Measurements from ENCODE around the gene GAPT. TPM values are rescaled to one million over a fixed set of nuclear protein-coding genes. Genes with fewer than 3 reads are reported as not detected.

Gene GAPT
- total RNA-seq, 2 experiments from 2014 or later, result 0.22 to 0.23 TPM

GRCh38 chr5:58458141-58458742 lies 33.0 kb upstream of the GAPT start:
- no peak for DNase-seq
- no peaks in the 10 kb centered on the region for H3K36me3 Mint-ChIP-seq
- peaks cover 12% of the 10 kb centered on the region for H3K4me1 Mint-ChIP-seq
- H3K27ac Mint-ChIP-seq, result no peak overlapping the region
- no peaks in the 10 kb centered on the region for H3K9me3 Mint-ChIP-seq
- no peak overlapping the region for H3K4me3 Mint-ChIP-seq
- H3K27me3 Mint-ChIP-seq, result peaks cover 6% of the 10 kb centered on the region

- H3K27me3 Mint-ChIP-seq, result peaks cover 6% of the 10 kb centered on the region
- H3K9me3 Mint-ChIP-seq, result no peaks in the 10 kb centered on the region
- H3K36me3 Mint-ChIP-seq, result no peaks in the 10 kb centered on the region
- DNase-seq, result no peak
- H3K27ac Mint-ChIP-seq, result no peak overlapping the region
- peak overlapping the region; percentile 69 for H3K4me3 Mint-ChIP-seq
- H3K4me1 Mint-ChIP-seq, result peaks cover 12% of the 10 kb centered on the region
These were observed 32.5 kb upstream of the GAPT start for GRCh38 chr5:58458743-58459145.

DNA sequence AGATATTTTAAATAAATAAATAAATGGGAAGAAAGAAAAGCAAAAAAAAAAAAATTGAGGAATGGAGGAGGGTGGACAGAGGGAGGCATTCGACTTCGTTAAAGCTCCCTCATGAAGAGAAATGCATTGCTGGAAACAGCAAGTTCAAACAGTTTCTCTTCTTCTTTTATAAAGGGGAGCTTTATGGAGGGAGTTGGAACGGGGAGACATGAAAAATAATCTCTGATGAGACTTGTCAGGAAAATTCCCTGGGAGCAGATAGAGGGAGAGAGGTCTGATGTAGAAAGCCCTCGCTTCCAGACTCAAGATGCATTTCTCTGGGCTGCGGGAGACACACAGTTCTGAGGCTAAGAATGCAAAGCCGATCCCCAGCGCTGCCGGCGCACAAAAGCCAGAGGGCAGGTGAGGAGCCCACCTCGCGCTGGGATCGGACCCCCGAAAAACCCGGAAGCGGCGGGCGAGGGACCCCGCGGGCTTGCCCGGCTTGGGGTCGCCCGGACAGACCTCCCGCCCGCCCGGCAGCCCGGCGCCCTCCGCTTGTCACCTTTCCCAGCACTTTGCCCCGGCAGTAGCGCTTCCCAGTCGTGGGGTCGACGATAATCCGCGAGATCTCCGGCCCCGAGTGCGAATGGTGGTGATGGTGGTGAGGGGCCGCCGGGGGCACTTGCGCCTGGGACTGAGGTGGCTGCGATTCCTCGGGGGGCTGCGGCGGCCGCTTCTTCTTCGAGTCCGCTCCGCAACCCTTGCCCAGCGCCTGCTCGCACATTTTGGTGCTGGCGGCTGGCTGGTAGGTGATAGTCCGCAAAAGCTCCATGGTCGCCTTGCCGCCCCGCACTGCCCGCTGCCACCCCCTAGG lies 31.9 kb upstream of the GAPT start:
- H3K9me3 Mint-ChIP-seq, result no peaks in the 10 kb centered on the region
- DNase-seq, result peak; percentile 5
- peak overlapping the region; percentile 73 for H3K4me3 Mint-ChIP-seq
- H3K36me3 Mint-ChIP-seq, result no peaks in the 10 kb centered on the region
- peaks cover 12% of the 10 kb centered on the region for H3K4me1 Mint-ChIP-seq
- peaks cover 6% of the 10 kb centered on the region for H3K27me3 Mint-ChIP-seq
- H3K27ac Mint-ChIP-seq, result no peak overlapping the region

DNA sequence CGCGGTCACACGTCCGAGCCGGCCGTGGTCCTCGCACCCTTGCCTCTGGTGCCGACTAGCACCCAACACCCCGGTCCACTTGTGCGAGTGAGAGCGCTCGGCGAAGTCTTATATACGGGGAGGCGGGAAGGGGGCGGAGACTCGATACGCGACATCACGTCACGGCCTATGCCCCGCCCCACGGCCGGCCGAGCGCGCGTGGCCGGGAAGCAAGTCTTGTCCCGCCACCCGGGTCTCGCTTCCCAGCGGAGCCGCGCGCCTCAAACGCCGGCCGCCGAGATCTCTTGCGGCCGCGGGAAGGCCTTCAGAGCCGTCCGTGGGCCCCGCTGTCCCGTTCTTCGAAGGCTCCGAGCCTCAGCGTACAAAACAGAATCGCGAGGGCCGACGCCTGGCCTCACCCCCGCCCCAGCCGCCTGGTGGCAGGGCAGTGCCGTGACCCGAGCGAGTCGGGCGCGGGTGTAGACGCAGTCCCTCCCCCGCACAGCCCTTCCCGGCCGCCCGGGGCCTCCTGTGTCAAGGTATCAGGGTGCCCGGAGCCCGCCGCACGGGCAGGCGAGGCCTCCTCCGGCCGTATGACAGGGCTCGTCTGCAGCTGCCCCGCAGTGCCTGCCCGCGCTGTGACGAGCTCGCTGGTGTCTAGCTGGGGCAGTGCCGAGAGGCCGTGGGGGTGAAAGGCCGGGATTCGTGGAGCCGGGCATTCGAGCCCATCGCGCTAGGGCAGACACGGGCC lies 31.1 kb upstream of the GAPT start, which contains the start of gene PLK2:
PLK2 (minus strand) TSS at position 85 of the 730 bp plus-strand sequence. CDS start 127 bp downstream, outside the sequence.
- DNase-seq, result peak; percentile 81
- Mint-ChIP-seq H3K27ac (peak within 1 kb of the TSS; percentile 20), H3K4me1 (peaks cover 12% of the 10 kb centered on the region), H3K4me3 (peak within 1 kb of the TSS; percentile 73), H3K27me3 (peaks cover 6% of the 10 kb centered on the region), H3K36me3 (no peaks in the 10 kb centered on the region), H3K9me3 (no peaks in the 10 kb centered on the region)

DNA sequence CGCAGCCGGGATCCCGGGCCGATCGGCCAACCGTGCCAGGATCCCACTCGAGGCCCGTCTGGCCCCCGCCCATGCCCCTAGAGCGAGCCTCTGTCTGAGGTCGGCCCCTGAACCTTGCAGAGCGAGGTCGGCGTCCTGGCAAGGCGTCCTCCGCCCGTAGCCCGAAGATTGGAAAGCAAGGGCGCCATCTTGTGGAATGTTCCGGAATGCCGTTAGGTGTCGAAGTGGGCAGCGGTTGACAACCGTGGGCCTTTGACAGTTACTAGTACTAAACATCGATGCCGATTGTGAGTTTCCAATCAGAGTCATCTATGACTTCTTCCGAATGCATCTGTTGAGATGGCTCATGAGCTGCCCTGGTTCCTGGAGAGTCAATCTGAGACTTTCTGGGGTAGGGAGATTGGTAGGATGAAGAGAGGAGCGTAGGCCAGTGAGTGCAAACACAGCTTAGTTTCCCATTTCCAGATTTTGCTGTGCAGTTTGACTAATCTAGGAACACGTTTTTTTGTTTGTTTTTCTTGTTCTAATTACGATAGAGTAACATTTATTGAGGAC lies 30.4 kb upstream of the GAPT start:
- Mint-ChIP-seq H3K4me3 (peak overlapping the region; percentile 73), H3K4me1 (peaks cover 12% of the 10 kb centered on the region), H3K27ac (no peak overlapping the region), H3K36me3 (no peaks in the 10 kb centered on the region), H3K9me3 (no peaks in the 10 kb centered on the region), H3K27me3 (peaks cover 6% of the 10 kb centered on the region)
- peak; percentile 87 for DNase-seq

DNA sequence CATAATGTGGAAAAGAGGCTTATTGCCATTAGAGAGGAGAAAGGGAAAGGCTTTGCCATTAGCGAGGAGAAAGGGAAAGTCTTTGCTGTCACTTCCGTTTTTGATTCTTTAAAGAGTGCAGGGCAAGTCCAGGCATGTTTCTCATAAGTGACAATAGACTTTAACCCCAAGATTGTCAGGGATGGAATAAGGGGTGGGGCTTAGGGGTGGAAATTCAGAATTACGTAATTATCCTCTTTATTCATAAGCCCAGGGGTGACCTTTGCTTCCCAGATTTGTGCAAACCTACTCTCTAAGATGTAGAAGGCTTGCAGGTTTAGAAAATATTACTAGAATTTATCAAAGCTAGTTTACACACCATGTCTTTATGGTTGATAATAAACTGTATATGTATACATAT lies 29.1 kb upstream of the GAPT start:
- Mint-ChIP-seq H3K27ac (no peak overlapping the region), H3K36me3 (no peaks in the 10 kb centered on the region), H3K4me1 (peaks cover 17% of the 10 kb centered on the region), H3K27me3 (peaks cover 9% of the 10 kb centered on the region), H3K9me3 (no peaks in the 10 kb centered on the region), H3K4me3 (no peak overlapping the region)
- DNase-seq, result no peak

GRCh38 chr5:58462623-58463230 lies 28.5 kb upstream of the GAPT start:
- peak; percentile 11 for DNase-seq
- Mint-ChIP-seq H3K36me3 (no peaks in the 10 kb centered on the region), H3K9me3 (no peaks in the 10 kb centered on the region), H3K27me3 (peaks cover 9% of the 10 kb centered on the region), H3K4me1 (peaks cover 17% of the 10 kb centered on the region), H3K4me3 (no peak overlapping the region), H3K27ac (no peak overlapping the region)

DNA sequence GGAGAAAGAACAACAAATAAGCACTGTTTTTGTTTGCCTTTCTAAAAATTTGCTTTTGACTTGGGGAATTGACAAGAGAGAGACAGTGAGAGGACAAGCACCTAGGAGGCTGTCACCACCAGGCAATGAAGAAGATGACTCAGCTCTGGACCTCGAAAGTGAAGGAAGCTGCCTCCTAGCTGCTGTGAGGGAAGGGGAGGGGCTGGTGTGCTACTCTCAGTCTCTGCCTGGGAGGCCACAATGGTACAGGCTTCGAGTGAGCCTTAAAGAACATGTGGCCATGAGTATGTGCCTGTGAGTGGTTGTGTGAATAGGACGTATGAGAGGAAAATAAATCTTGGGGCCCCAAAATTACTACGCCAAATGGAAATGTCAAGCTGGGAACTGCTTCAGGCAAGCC lies 24.3 kb upstream of the GAPT start:
- Mint-ChIP-seq H3K4me1 (peaks cover 6% of the 10 kb centered on the region), H3K9me3 (no peaks in the 10 kb centered on the region), H3K27me3 (peaks cover 7% of the 10 kb centered on the region), H3K36me3 (no peaks in the 10 kb centered on the region), H3K4me3 (no peak overlapping the region), H3K27ac (no peak overlapping the region)
- peak; percentile 21 for DNase-seq

- no peak overlapping the region for H3K4me3 Mint-ChIP-seq
- H3K27ac Mint-ChIP-seq, result no peak overlapping the region
- H3K36me3 Mint-ChIP-seq, result no peaks in the 10 kb centered on the region
- DNase-seq, result no peak
- peaks cover 5% of the 10 kb centered on the region for H3K4me1 Mint-ChIP-seq
- no peaks in the 10 kb centered on the region for H3K9me3 Mint-ChIP-seq
- H3K27me3 Mint-ChIP-seq, result peaks cover 11% of the 10 kb centered on the region
These were observed 21.3 kb upstream of the GAPT start for GRCh38 chr5:58469896-58470295.

GRCh38 chr5:58475404-58475803 lies 15.8 kb upstream of the GAPT start:
- Mint-ChIP-seq H3K9me3 (peaks cover 4% of the 10 kb centered on the region), H3K27me3 (peaks cover 11% of the 10 kb centered on the region), H3K4me1 (no peaks in the 10 kb centered on the region), H3K36me3 (no peaks in the 10 kb centered on the region), H3K27ac (no peak overlapping the region), H3K4me3 (no peak overlapping the region)
- no peak for DNase-seq

- H3K27me3 Mint-ChIP-seq, result peaks cover 7% of the 10 kb centered on the region
- no peak overlapping the region for H3K27ac Mint-ChIP-seq
- no peaks in the 10 kb centered on the region for H3K4me1 Mint-ChIP-seq
- no peaks in the 10 kb centered on the region for H3K36me3 Mint-ChIP-seq
- H3K4me3 Mint-ChIP-seq, result no peak overlapping the region
- H3K9me3 Mint-ChIP-seq, result peaks cover 4% of the 10 kb centered on the region
- no peak for DNase-seq
These were observed 13.4 kb upstream of the GAPT start for GRCh38 chr5:58477760-58478376.

DNA sequence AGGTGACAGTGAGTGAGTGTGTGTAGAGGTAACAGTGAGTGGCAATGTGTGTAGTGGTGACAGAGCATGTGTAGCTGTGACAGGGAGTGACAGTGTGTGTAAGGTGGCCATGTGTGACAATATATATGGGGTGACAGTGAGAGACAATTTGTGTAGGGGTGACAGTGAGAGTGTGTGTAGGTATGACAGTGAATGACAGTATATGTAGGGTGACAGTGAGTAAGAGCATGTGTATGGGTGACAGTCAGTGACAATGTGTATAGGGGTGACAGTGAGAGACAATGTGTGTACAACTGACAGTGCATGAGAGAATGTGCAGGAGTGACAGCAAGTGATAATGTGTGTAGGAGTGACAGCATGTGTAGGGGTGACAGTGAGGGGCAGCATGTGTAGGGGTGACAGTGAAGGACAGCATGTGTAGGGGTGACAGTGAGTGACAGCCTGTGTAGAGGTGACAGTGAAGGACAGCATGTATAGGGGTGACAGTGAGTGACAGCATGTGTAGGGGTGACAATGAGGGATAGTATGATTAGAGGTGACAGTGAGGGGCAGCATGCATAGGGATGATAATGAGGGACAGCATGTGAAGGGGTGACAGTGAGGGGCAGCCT lies 10.1 kb upstream of the GAPT start:
- Mint-ChIP-seq H3K27me3 (no peaks in the 10 kb centered on the region), H3K27ac (no peak overlapping the region), H3K4me3 (no peak overlapping the region), H3K4me1 (no peaks in the 10 kb centered on the region), H3K9me3 (no peaks in the 10 kb centered on the region), H3K36me3 (no peaks in the 10 kb centered on the region)
- DNase-seq, result no peak

DNA sequence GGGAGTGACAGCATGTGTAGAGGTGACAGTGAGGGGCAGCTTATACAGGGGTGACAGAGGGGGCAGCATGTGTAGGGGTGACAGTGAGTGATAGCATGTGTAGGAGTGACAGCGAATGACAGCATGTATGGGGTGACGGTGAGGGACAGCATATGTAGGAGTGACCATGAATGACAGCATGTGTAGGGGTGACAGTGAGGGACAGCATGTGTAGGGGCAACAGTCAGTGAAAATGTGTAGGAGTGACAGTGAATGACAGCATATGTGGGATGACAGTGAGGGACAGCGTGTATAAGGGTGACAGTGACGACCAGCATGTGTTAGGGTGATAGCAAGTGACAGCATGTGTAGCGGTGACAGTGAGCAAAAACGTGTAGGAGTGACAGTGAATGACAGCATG lies 9.4 kb upstream of the GAPT start:
- Mint-ChIP-seq H3K27ac (no peak overlapping the region), H3K4me1 (no peaks in the 10 kb centered on the region), H3K36me3 (no peaks in the 10 kb centered on the region), H3K27me3 (no peaks in the 10 kb centered on the region), H3K4me3 (no peak overlapping the region), H3K9me3 (no peaks in the 10 kb centered on the region)
- DNase-seq, result no peak

GRCh38 chr5:58482536-58482935 lies 8.7 kb upstream of the GAPT start:
- H3K4me1 Mint-ChIP-seq, result no peaks in the 10 kb centered on the region
- H3K4me3 Mint-ChIP-seq, result no peak overlapping the region
- DNase-seq, result no peak
- no peaks in the 10 kb centered on the region for H3K36me3 Mint-ChIP-seq
- no peaks in the 10 kb centered on the region for H3K27me3 Mint-ChIP-seq
- H3K27ac Mint-ChIP-seq, result no peak overlapping the region
- no peaks in the 10 kb centered on the region for H3K9me3 Mint-ChIP-seq

Data from activated naive CD8-positive, alpha-beta T cell treated with anti-CD3 and anti-CD28 coated beads for 36 hours (primary cell).